PC-9 (cell line): Measurements from ENCODE around the gene ARHGEF39.

ENCODE experiments used
- CTCF ChIP-seq: fragments of 200-600 bp; sonication (generic); conservative IDR thresholded peaks from 2 replicates; pipeline ENCODE4 v1.6.1; 2017; ENCODE audit warnings: mixed run types, antibody characterized with exemption, mild to moderate bottlenecking, moderate library complexity
- EZH2 ChIP-seq: fragments of 200-600 bp; sonication (generic); IDR thresholded peaks from 2 replicates; pipeline ENCODE4 v1.8.0; 2017; ENCODE audit warnings: antibody characterized with exemption, low read depth

- TF ChIP-seq CTCF (no peak), EZH2 (no peak)
Measured at GRCh38 chr9:35689542-35690293, 24.7 kb upstream of the ARHGEF39 start, which contains the start of gene TPM2.
